ENCODE results near the gene EIF1B.

GRCh38 chr3:40321818-40322217 is 12.3 kb downstream of the EIF1B start:
- TF ChIP-seq EZH2 (IDR thresholded peaks at IDR 0.05; ENCODE audit: insufficient read depth, poor library complexity, severe bottlenecking), result no peak
- no peak for TF ChIP-seq EZH2phosphoT487 (IDR thresholded peaks at IDR 0.05; ENCODE audit: insufficient read depth, low read depth)

All from GM23248 (cell line).